GM23338 (cell line): ENCODE data around the gene PACSIN1. TPM values are rescaled to one million over a fixed set of nuclear protein-coding genes. Genes with fewer than 3 reads are reported as not detected.

Source experiments
- ATAC-seq: fragments of 200-7000 bp; cut with Tn5 transposase; 3 replicates; pipeline ENCODE4 v1.9.1; 2020
- DNase-seq: peaks from one replicate; pipeline ENCODE4 v3.0.0-alpha.2; 2015; ENCODE audit warnings: low spot score
- H2AFZ ChIP-seq: fragments of 200-600 bp; sonication (generic); 2 replicates; pipeline ENCODE4 v1.8.0; 2016; ENCODE audit warnings: antibody characterized with exemption, mild to moderate bottlenecking, moderate library complexity
- H3F3A ChIP-seq: fragments of 200-600 bp; sonication (generic); replicated peaks from 2 replicates; pipeline ENCODE4 v1.8.0; 2017; ENCODE audit warnings: antibody characterized with exemption, mixed run types, low read depth
- H3K27ac ChIP-seq: fragments of 200-600 bp; sonication (generic); 2 replicates; pipeline ENCODE4 v1.6.1; 2016; ENCODE audit warnings: low read depth
- H3K27me3 ChIP-seq: fragments of 200-600 bp; sonication (generic); 2 replicates; pipeline ENCODE4 v1.8.0; 2016; ENCODE audit warnings: mild to moderate bottlenecking, mixed run types, moderate library complexity; ENCODE audit not compliant: insufficient read depth
- H3K36me3 ChIP-seq: fragments of 200-600 bp; sonication (generic); 2 replicates; pipeline ENCODE4 v1.8.0; 2016; ENCODE audit warnings: mild to moderate bottlenecking; ENCODE audit not compliant: insufficient read depth
- H3K4me1 ChIP-seq: fragments of 200-600 bp; sonication (generic); 2 replicates; pipeline ENCODE4 v1.8.0; 2016; ENCODE audit warnings: mild to moderate bottlenecking, moderate library complexity; ENCODE audit not compliant: insufficient read depth
- H3K4me2 ChIP-seq: fragments of 200-600 bp; sonication (generic); 2 replicates; pipeline ENCODE4 v1.7.1; 2017; ENCODE audit warnings: mixed run types
- H3K4me3 ChIP-seq: fragments of 200-600 bp; sonication (generic); 2 replicates; pipeline ENCODE4 v1.6.1; 2016; ENCODE audit warnings: mixed run types
- H3K79me2 ChIP-seq: fragments of 200-600 bp; sonication (generic); replicated peaks from 2 replicates; pipeline ENCODE4 v1.8.0; 2017; ENCODE audit warnings: mild to moderate bottlenecking; ENCODE audit not compliant: insufficient read depth
- H3K9me2 ChIP-seq: fragments of 200-600 bp; sonication (generic); 2 replicates; pipeline ENCODE4 v1.8.0; 2017; ENCODE audit not compliant: insufficient read depth
- H4K20me1 ChIP-seq: fragments of 200-600 bp; sonication (generic); replicated peaks from 2 replicates; pipeline ENCODE4 v1.8.0; 2017; ENCODE audit warnings: mild to moderate bottlenecking; ENCODE audit not compliant: insufficient read depth
- H3K27ac Mint-ChIP-seq: 2 replicates; pipeline ENCODE4 v1.8.0; 2020; ENCODE audit warnings: inconsistent platforms, mild to moderate bottlenecking, moderate library complexity, mixed read lengths
- H3K27me3 Mint-ChIP-seq: 3 replicates; pipeline ENCODE4 v1.8.0; 2022; ENCODE audit warnings: low read depth, mild to moderate bottlenecking, moderate library complexity, mixed read lengths, inconsistent platforms; ENCODE audit not compliant: insufficient read depth, poor library complexity
- H3K36me3 Mint-ChIP-seq: 3 replicates; pipeline ENCODE4 v1.8.0; 2021; ENCODE audit warnings: low read depth, mild to moderate bottlenecking, inconsistent platforms, moderate library complexity, mixed read lengths
- H3K4me1 Mint-ChIP-seq: 3 replicates; pipeline ENCODE4 v1.8.0; 2020; ENCODE audit warnings: mild to moderate bottlenecking, inconsistent platforms, mixed read lengths
- H3K4me3 Mint-ChIP-seq: 3 replicates; pipeline ENCODE4 v1.8.0; 2021; ENCODE audit warnings: moderate library complexity, mild to moderate bottlenecking, inconsistent platforms, mixed read lengths
- H3K9me3 Mint-ChIP-seq: 3 replicates; pipeline ENCODE4 v1.8.0; 2020; ENCODE audit warnings: moderate library complexity, mild to moderate bottlenecking, inconsistent platforms, mixed read lengths
- CREB1 ChIP-seq: fragments of 250-450 bp; sonication (Bioruptor Pico); IDR thresholded peaks from 2 replicates; pipeline ENCODE4 v1.5.0; 2020; ENCODE audit warnings: low read depth, mild to moderate bottlenecking, moderate library complexity
- CTCF ChIP-seq, 2 experiments: fragments of 200-600 bp in 1 of 2; sonication (generic) in 1 of 2; conservative IDR thresholded peaks; 2 replicates each; pipeline versions ENCODE4 v1.5.1 to v1.6.1; 2016 to 2017; ENCODE audit warnings: antibody characterized with exemption in 2 of 2, low read depth in 2 of 2, mild to moderate bottlenecking in 2 of 2, moderate library complexity in 1 of 2
- ETS1 ChIP-seq: IDR thresholded peaks from 2 replicates; pipeline ENCODE4 v1.6.1; 2016; ENCODE audit warnings: antibody characterized with exemption
- EZH2 ChIP-seq: fragments of 200-600 bp; sonication (generic); IDR thresholded peaks from one replicate; pipeline ENCODE4 v1.8.0; 2017; ENCODE audit warnings: antibody characterized with exemption, mild to moderate bottlenecking, low read depth; ENCODE audit not compliant: unreplicated experiment
- EZH2phosphoT487 ChIP-seq: fragments of 200-600 bp; sonication (generic); IDR thresholded peaks from one replicate; pipeline ENCODE4 v1.8.1; 2018; ENCODE audit warnings: antibody characterized with exemption; ENCODE audit not compliant: unreplicated experiment
- JUNB ChIP-seq: IDR thresholded peaks from one replicate; pipeline ENCODE4 v1.6.1; 2016; ENCODE audit warnings: antibody characterized with exemption; ENCODE audit not compliant: unreplicated experiment
- NANOG ChIP-seq: IDR thresholded peaks from 2 replicates; pipeline ENCODE4 v1.6.1; 2016; ENCODE audit warnings: antibody characterized with exemption, borderline replicate concordance
- POLR2AphosphoS5 ChIP-seq: IDR thresholded peaks from 2 replicates; pipeline ENCODE4 v1.6.1; 2016; ENCODE audit warnings: antibody characterized with exemption, low read depth
- STAT1 ChIP-seq: IDR thresholded peaks from one replicate; pipeline ENCODE4 v1.6.1; 2016; ENCODE audit warnings: antibody characterized with exemption; ENCODE audit not compliant: unreplicated experiment
- ZNF114 ChIP-seq: fragments of 250-450 bp; sonication (Bioruptor Pico); IDR thresholded peaks from 2 replicates; pipeline ENCODE4 v1.5.0; 2020; ENCODE audit warnings: mild to moderate bottlenecking, moderate library complexity
- ZNF331 ChIP-seq: fragments of 250-450 bp; sonication (Bioruptor Pico); IDR thresholded peaks from 2 replicates; pipeline ENCODE4 v1.5.0; 2020; ENCODE audit warnings: low read depth, mild to moderate bottlenecking, moderate library complexity
- ZNF462 ChIP-seq: fragments of 250-450 bp; sonication (Bioruptor Pico); IDR thresholded peaks from 2 replicates; pipeline ENCODE4 v1.5.0; 2020; ENCODE audit warnings: mild to moderate bottlenecking, moderate library complexity
- polyA plus RNA-seq: library from polyadenylated mRNA; unstranded; fragments of >200 nt; fragmentation: Nextera tagmentation; extraction: Ambion mirVana; gene quantifications from 2 replicates; pipeline ENCODE4 v1.2.1, GENCODE V29; 2016
- total RNA-seq: library from RNA; depleted of rRNA; stranded (reverse); fragments of >200 nt; shearing (Covaris generic); gene quantifications from 2 replicates; pipeline ENCODE4 v1.2.3, GENCODE V29; 2014
- TF ChIP-seq, protein P1 (sequence below): IDR thresholded peaks from one replicate; pipeline ENCODE4 v1.6.1; 2018; ENCODE audit warnings: antibody characterized with exemption; ENCODE audit not compliant: unreplicated experiment

The PACSIN1 gene
- total and polyA plus RNA-seq, 2 experiments from 2014 or later, result 5.2 to 8.7 TPM

DNA sequence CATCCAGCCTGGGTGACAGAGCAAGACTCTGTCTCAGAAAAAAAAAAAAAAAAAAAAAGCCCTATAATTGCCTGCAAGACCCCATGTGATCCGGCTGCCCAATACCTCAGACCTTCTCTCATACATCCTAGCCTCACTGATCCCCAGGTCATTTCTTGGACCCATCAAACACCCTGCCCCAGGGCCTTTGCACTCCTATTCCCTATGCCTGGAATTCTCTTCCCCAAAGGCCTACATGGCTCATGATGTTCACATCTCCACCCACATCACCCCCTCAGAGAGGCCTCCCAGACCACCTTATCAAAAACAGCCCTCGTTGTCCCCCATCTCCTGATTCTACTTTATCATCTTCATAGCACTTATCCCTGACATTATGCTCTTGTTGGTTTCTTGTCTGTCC, 8.9 kb downstream of the PACSIN1 start:
- Histone ChIP-seq H3K9me2 (no peaks in the 10 kb centered on the region), H3F3A (no peaks in the 10 kb centered on the region), H3K4me3 (no peak overlapping the region), H2AFZ (no peak overlapping the region), H3K27ac (no peak overlapping the region), H3K4me2 (no peak overlapping the region), H3K4me1 (no peaks in the 10 kb centered on the region; the same call in 1 of the 2 replicates), H3K27me3 (no peaks in the 10 kb centered on the region), H3K36me3 (no peaks in the 10 kb centered on the region), H3K79me2 (no peaks in the 10 kb centered on the region; the same call in 1 of the 2 replicates), H4K20me1 (no peaks in the 10 kb centered on the region)
- TF ChIP-seq EZH2 (no peak), ETS1 (no peak), STAT1 (no peak), JUNB (no peak), ZNF331 (CRISPR knock-in tag) (no peak), EZH2phosphoT487 (no peak), CTCF (conservative IDR thresholded peaks at IDR 0.05; ENCODE audit: low read depth in 2 of 2) (no peak), ZNF462 (CRISPR knock-in tag) (no peak), NANOG (no peak), ZNF114 (CRISPR knock-in tag) (no peak), POLR2AphosphoS5 (no peak), CREB1 (CRISPR knock-in tag) (no peak)
- TF ChIP-seq, protein P1, sequence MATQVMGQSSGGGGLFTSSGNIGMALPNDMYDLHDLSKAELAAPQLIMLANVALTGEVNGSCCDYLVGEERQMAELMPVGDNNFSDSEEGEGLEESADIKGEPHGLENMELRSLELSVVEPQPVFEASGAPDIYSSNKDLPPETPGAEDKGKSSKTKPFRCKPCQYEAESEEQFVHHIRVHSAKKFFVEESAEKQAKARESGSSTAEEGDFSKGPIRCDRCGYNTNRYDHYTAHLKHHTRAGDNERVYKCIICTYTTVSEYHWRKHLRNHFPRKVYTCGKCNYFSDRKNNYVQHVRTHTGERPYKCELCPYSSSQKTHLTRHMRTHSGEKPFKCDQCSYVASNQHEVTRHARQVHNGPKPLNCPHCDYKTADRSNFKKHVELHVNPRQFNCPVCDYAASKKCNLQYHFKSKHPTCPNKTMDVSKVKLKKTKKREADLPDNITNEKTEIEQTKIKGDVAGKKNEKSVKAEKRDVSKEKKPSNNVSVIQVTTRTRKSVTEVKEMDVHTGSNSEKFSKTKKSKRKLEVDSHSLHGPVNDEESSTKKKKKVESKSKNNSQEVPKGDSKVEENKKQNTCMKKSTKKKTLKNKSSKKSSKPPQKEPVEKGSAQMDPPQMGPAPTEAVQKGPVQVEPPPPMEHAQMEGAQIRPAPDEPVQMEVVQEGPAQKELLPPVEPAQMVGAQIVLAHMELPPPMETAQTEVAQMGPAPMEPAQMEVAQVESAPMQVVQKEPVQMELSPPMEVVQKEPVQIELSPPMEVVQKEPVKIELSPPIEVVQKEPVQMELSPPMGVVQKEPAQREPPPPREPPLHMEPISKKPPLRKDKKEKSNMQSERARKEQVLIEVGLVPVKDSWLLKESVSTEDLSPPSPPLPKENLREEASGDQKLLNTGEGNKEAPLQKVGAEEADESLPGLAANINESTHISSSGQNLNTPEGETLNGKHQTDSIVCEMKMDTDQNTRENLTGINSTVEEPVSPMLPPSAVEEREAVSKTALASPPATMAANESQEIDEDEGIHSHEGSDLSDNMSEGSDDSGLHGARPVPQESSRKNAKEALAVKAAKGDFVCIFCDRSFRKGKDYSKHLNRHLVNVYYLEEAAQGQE, result no peak
- Mint-ChIP-seq H3K36me3 (peaks cover 9% of the 10 kb centered on the region; the same call in 1 of the 3 replicates), H3K4me3 (no peak overlapping the region), H3K9me3 (peaks cover 10% of the 10 kb centered on the region), H3K4me1 (peaks cover 3% of the 10 kb centered on the region), H3K27ac (no peak overlapping the region; the same call in 1 of the 2 replicates), H3K27me3 (peaks cover 7% of the 10 kb centered on the region)
- DNase-seq (no peak), ATAC-seq (no peak)
